ENCODE data around the gene GNAI2.

GRCh38 chr3:50275141-50275995 lies 39.4 kb downstream of the GNAI2 start:
- TF ChIP-seq, protein P1, sequence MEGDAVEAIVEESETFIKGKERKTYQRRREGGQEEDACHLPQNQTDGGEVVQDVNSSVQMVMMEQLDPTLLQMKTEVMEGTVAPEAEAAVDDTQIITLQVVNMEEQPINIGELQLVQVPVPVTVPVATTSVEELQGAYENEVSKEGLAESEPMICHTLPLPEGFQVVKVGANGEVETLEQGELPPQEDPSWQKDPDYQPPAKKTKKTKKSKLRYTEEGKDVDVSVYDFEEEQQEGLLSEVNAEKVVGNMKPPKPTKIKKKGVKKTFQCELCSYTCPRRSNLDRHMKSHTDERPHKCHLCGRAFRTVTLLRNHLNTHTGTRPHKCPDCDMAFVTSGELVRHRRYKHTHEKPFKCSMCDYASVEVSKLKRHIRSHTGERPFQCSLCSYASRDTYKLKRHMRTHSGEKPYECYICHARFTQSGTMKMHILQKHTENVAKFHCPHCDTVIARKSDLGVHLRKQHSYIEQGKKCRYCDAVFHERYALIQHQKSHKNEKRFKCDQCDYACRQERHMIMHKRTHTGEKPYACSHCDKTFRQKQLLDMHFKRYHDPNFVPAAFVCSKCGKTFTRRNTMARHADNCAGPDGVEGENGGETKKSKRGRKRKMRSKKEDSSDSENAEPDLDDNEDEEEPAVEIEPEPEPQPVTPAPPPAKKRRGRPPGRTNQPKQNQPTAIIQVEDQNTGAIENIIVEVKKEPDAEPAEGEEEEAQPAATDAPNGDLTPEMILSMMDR (IDR thresholded peaks at IDR 0.05), result no peak
- no peak for TF ChIP-seq POLR2A (IDR thresholded peaks at IDR 0.05)

Data from stomach (tissue), 4 donors.